ENCODE measurements around the gene SLC6A19.

DNA sequence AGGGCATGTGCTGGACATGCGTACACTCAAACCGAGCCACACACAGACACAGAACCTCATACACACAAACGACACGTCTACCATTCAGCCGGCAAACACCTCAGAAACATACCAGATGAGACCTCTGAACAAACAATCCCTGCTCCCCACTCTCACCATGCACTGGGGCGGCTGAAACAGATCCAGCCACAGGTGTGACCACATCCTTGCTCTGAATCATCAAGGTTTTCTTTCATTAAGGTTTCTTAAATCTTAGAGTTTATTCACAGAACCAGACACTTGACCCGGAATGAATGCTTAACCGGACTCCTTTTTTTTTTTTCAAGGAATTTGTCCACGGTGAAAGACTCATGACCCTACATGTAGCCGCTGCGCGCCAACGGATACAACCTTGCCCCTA, 67.3 kb downstream of the SLC6A19 start:
- TF ChIP-seq POLR2A (IDR thresholded peaks at IDR 0.05; ENCODE audit: low read depth, low read length), result no peak
- TF ChIP-seq TAF1 (IDR thresholded peaks at IDR 0.05; ENCODE audit: borderline replicate concordance, low read depth, low read length), result no peak
- TF ChIP-seq POLR2AphosphoS5 (IDR thresholded peaks at IDR 0.05; ENCODE audit: low read depth, low read length), result no peak

All from GM12892 (cell line).